Breast epithelium (tissue), 3 donors: Measurements from ENCODE around the gene MBD3L4.
"Not testable (repeated sequence)": the region's sequence is repeated elsewhere in the genome, so short reads cannot be mapped to it uniquely, and the experiment has no call there.

Source experiments
- POLR2A ChIP-seq: fragments of 450-650 bp; IDR thresholded peaks from one replicate; pipeline ENCODE4 v1.6.1; 2016; ENCODE audit warnings: antibody characterized with exemption, mild to moderate bottlenecking, moderate library complexity
- POLR2AphosphoS5 ChIP-seq, 3 donors: sonication (generic); formaldehyde crosslinking; IDR thresholded peaks; one replicate each; pipeline ENCODE4 v1.6.1; 2017; ENCODE audit warnings: antibody characterized with exemption in 3 of 3
- TF ChIP-seq, protein P1 (sequence below), 3 donors: fragments of 450-650 bp; IDR thresholded peaks; one replicate each; pipeline ENCODE4 v1.5.1; 2016 to 2017; ENCODE audit warnings: antibody characterized with exemption in 3 of 3, mild to moderate bottlenecking in 3 of 3, moderate library complexity in 3 of 3

GRCh38 chr19:7067122-7067521, 27.1 kb upstream of the MBD3L4 start:
- TF ChIP-seq, protein P1, sequence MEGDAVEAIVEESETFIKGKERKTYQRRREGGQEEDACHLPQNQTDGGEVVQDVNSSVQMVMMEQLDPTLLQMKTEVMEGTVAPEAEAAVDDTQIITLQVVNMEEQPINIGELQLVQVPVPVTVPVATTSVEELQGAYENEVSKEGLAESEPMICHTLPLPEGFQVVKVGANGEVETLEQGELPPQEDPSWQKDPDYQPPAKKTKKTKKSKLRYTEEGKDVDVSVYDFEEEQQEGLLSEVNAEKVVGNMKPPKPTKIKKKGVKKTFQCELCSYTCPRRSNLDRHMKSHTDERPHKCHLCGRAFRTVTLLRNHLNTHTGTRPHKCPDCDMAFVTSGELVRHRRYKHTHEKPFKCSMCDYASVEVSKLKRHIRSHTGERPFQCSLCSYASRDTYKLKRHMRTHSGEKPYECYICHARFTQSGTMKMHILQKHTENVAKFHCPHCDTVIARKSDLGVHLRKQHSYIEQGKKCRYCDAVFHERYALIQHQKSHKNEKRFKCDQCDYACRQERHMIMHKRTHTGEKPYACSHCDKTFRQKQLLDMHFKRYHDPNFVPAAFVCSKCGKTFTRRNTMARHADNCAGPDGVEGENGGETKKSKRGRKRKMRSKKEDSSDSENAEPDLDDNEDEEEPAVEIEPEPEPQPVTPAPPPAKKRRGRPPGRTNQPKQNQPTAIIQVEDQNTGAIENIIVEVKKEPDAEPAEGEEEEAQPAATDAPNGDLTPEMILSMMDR (IDR thresholded peaks at IDR 0.05): not testable (repeated sequence)
- not testable (repeated sequence) for TF ChIP-seq POLR2AphosphoS5 (IDR thresholded peaks at IDR 0.05); POLR2A
